PC-3 (cell line): ENCODE results near the gene RGS9.

Source experiments
- EZH2 ChIP-seq: fragments of 300-600 bp; sonication (generic); IDR thresholded peaks from one replicate; pipeline ENCODE4 v1.6.1; 2017; ENCODE audit warnings: antibody characterized with exemption, mild to moderate bottlenecking, low read length; ENCODE audit not compliant: unreplicated experiment
- EZH2phosphoT487 ChIP-seq: fragments of 300-600 bp; sonication (generic); IDR thresholded peaks from 2 replicates; pipeline ENCODE4 v1.6.1; 2018; ENCODE audit warnings: mild to moderate bottlenecking, antibody characterized with exemption, low read length, borderline replicate concordance
- TF ChIP-seq, protein P1 (sequence below): fragments of 300-600 bp; sonication (generic); conservative IDR thresholded peaks from 2 replicates; pipeline ENCODE4 v1.5.1; 2017; ENCODE audit warnings: antibody characterized with exemption, low read depth, mild to moderate bottlenecking, low read length

GRCh38 chr17:65249774-65250173 is 112.6 kb downstream of the RGS9 start:
- no peak for TF ChIP-seq EZH2
- TF ChIP-seq, protein P1, sequence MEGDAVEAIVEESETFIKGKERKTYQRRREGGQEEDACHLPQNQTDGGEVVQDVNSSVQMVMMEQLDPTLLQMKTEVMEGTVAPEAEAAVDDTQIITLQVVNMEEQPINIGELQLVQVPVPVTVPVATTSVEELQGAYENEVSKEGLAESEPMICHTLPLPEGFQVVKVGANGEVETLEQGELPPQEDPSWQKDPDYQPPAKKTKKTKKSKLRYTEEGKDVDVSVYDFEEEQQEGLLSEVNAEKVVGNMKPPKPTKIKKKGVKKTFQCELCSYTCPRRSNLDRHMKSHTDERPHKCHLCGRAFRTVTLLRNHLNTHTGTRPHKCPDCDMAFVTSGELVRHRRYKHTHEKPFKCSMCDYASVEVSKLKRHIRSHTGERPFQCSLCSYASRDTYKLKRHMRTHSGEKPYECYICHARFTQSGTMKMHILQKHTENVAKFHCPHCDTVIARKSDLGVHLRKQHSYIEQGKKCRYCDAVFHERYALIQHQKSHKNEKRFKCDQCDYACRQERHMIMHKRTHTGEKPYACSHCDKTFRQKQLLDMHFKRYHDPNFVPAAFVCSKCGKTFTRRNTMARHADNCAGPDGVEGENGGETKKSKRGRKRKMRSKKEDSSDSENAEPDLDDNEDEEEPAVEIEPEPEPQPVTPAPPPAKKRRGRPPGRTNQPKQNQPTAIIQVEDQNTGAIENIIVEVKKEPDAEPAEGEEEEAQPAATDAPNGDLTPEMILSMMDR = no peak
- TF ChIP-seq EZH2phosphoT487 = no peak
